SKM-1 (cell line): Measurements from ENCODE around the gene FANCB.
A peak's percentile ranks its signal among the peaks of the same experiment; 100 is the strongest.

Experiments used
- DNase-seq: peaks from one replicate; lab custom pipeline; 2025; ENCODE audit not compliant: unreplicated experiment; lab: John Stamatoyannopoulos, UW

The FANCB gene

GRCh38 chrX:14872851-14873675 lies at the start of gene FANCB, which contains the start of gene MOSPD2:
FANCB (minus strand) TSS chrX:14873069; CDS start chrX:14865510, 7,559 bp downstream.
MOSPD2 (plus strand) TSS chrX:14873421; CDS start chrX:14873529, 108 bp downstream.
- DNase-seq, result peak; percentile 72

DNA sequence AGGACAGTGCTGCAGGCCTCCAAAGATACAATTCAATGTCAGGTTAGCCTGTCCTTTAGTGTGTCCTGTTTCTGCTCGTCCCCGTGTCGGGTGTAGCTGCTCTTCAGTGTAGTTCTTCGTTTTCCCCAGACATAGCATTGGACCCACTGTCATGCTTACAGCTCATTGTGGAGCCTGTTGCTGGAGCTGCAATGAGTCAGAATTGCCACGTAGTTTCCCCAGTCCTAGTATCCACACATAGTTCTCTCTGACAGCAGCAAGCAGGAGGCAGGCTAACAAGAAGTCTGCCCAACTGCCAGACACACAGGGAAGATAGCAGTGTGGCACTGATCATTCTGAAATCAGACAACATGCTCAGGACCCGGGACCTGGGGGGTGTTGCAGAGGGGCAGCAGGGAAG lies 49.6 kb upstream of the FANCB start:
- no peak for DNase-seq

DNA sequence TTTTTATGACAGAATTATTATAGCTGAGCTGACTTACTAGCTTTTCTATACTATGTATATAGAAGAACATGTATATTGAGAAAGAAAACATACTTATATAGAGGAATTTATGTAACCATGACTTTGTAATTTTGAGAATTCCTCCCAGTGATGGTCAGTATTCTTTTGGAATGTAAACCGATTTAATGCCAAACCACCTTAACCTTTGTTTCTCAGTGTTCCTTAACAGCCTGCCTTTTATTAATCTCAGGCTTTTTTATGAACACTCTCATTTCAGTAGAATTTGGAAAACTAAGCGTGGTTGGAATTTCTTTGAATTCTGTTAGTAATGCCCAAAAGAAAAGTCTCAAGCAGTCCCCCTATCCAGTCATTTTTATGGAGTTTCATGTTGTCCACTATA lies 47.3 kb upstream of the FANCB start:
- DNase-seq, result no peak

- no peak for DNase-seq
These were observed 46.5 kb upstream of the FANCB start for GRCh38 chrX:14919407-14919806.

- no peak for DNase-seq
These were observed 43.3 kb upstream of the FANCB start for GRCh38 chrX:14916017-14916674.

DNA sequence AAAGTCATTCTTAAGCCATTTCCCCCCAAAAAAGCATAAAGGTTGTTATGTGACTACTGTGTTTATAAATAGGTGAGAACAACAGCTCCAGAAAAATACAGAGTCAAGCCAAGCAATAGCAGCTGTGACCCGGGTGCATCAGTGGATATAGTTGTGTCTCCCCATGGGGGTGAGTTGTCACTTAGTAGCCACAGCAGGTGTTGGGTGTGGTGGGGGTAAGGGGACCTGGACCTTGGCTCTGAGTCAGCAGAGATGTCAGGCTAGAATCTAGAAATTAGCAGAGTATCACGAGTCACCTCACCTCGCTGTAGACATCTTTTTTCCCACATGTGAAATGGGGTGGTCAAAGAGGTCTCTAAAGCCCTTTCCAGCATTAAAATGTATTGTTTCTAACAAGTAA lies 42.7 kb upstream of the FANCB start:
- DNase-seq, result no peak

DNA sequence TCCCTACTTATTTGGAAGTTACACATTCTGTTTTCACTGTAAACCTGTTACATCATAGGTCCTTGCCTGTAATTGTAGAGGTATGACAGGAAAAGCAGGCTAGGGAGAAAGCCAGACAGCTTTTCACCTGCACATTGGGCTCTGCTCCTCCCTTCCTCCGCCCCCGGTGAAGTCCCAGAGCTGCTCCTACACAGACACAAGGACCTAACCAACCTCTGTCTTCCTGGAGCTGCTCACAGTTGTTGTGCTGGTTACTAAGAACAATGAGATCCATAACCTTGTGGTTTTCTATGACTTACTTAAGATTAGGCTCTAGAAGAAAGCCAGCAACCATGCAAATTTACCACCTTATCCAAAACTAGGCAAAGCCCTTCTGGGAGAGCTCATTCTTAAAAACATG lies 40.4 kb upstream of the FANCB start:
- DNase-seq, result no peak

GRCh38 chrX:14903891-14904290 lies 31.0 kb upstream of the FANCB start:
- no peak for DNase-seq

GRCh38 chrX:14902537-14902936 lies 29.7 kb upstream of the FANCB start:
- no peak for DNase-seq

- DNase-seq, result no peak
These were observed 26.7 kb upstream of the FANCB start for GRCh38 chrX:14899607-14900006.

DNA sequence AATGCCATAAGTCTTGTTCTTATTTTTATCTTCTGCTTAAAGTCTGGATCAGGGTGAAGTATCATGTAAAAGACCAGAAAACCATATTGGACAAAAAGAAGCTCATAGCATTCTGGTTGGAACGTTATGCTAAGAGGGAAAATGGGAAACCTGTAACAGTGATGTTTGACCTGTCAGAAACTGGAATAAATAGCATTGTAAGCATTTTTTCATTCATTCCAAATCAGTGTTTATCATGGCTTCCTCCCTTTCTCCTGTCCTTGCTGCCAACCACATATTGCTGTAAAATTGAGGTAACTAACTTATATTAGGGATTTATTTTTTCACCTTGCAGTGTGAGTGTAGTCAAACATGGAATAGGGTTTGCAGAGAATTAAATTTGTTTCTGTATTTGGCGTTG lies 24.2 kb upstream of the FANCB start:
- DNase-seq, result no peak

- no peak for DNase-seq
These were observed 23.4 kb upstream of the FANCB start for GRCh38 chrX:14896273-14896672.

DNA sequence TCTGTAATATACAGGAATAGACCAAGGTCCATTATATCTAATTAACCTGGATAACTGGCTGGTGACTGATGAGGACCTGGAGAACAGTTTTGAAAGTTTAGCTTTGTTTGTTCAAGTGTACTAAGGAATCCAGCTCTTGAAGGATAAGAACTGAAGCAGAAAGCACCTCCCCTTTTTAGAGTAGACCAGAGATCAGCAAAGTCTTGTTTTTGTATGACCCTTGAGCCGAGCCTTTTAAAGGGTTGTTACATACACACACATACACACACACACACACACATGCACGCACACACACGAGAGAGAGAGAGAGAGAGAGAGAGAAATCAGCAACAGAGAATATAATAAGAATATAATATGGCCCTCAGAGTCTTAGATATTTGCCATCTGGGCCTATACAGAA lies 13.4 kb upstream of the FANCB start:
- DNase-seq, result no peak

- no peak for DNase-seq
These were observed 11.8 kb upstream of the FANCB start for GRCh38 chrX:14884714-14885113.

DNA sequence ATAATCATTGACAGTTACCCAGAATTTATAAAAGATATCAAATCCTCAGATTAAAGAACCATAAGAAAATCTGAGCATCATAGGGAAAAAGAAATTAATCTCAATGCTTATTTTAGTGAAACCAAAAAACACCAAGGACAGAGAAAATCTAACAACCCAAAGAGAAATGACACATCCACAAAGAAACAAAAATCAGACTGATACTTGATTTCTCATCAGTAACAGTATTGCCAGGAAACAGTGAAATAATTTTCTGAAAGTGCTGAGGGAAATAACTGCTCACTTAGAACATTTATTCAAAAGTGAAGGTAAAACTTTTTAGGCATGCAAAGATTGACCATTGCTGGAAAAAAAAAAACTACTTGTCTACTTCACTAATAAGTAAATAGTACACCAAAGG lies 11.0 kb upstream of the FANCB start:
- no peak for DNase-seq

DNA sequence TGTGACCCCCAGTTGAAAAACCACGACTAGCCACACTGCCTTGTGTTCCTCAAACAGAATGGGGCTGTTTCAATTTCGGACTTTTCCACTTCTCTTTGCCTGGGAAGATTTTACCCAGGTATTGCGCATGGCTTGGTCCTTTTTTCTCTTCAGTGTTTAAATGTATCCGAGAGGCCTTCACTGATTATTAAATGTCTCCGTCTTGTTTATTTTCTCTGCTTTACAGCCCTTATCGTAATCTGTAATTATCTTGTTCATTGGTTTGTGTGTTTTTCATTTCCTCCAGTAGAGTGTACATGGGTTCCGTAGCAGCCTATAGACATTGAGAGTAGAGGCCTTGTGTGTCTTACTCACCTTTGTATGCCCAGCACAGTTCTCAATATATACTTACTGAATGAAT lies 2.8 kb upstream of the FANCB start:
- no peak for DNase-seq

DNA sequence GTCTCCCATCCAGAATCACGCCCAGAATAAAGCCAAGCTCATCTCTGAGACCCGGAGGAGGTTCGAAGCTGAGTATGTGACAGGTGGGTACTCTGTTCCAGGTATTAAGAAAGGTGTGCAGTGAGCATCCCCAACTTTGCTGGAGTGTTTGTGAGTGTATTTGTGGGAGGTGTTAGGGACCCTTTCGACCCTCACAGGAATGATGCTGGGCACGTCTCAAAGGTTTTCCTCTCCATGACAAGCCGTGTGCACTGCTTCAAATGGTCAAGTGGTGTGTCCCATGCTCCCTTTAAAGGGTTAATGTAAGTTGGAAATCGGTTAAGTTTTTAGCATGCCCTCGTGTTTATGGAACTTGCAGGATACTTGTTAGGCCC lies 794 bp upstream of the FANCB start:
- DNase-seq, result no peak

DNA sequence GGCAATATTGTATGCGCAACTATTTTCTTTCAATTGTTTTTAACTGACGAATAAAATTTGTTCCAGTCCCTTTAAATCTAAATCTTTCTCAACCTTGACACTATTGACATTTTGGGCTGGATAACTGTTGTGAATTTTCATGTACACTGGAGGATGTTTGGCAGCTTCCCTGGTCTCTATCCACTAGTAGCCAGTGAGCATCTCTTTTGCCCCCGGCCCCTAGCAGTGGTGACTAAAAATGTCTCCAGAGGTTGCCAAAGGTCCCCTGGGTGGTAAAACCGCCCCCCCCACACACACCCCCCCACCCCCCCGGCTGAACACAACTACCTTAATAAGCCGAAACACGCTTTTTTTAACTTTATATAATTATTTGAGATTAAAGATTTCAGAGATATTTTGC lies 514 bp downstream of the FANCB start:
- DNase-seq, result no peak

DNA sequence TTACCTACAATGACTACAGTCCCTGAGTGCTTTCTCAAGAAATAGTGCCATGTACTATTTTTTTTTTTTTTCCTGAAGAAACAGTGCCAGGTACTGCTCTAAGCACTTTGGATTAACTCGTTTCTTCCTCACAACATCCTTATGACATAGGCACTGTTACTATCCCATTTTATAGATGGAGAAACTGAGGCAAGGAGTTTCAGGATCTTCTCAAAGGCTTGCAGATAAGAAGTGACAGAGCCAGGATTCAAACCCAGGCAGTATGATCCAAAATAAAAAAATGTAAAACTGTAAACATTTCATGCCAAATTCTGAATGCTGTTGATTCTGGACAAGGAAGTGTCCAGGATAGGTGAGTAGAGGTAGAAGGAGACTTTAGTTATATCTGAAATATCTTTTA lies 1.1 kb downstream of the FANCB start:
- no peak for DNase-seq

DNA sequence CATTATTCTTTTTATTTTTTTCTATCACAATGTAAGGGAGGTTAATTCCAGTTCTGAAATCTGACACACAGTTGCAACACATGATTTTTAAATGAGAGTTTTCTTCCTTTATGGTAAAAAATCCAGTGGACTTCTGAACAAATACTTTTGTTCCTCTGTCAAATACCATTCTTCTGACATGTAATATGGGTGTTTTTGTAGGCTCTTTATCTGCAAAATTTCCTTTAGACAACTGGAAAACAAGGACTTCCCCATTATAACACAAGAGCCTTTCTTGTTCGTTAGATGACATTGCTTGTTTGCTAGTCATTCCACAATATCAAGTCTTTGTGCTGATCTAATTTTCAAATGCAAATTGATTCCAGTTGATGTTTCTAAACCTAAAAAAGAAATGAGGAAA lies 7.7 kb downstream of the FANCB start:
- no peak for DNase-seq

- no peak for DNase-seq
These were observed 8.2 kb downstream of the FANCB start for GRCh38 chrX:14864631-14865030.

GRCh38 chrX:14851526-14851925 lies 21.3 kb downstream of the FANCB start:
- no peak for DNase-seq

DNA sequence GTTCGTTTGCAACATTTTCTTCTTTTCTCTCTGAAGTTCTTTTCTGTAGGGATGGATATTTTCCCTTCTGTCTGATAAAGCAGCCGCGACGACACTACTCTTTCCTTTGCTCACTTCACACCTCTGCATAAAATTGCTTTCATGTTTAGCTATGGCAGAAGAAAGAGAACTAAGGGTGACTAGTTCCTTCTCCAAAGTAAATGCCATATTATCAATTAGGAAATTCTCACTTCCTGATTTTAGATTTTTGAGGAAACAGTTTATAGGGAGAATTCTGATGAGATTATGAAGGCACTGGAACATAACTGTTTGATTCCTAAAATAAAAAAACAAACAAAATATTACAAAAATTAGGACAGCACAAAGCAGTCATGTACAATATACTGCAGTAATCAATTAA lies 29.2 kb downstream of the FANCB start:
- no peak for DNase-seq
